Measurements from ENCODE around the gene CD44. TPM values are rescaled to one million over a fixed set of nuclear protein-coding genes. Genes with fewer than 3 reads are reported as not detected.

CD44 gene
- 385 and 395 TPM in 2 replicates for total RNA-seq

DNA sequence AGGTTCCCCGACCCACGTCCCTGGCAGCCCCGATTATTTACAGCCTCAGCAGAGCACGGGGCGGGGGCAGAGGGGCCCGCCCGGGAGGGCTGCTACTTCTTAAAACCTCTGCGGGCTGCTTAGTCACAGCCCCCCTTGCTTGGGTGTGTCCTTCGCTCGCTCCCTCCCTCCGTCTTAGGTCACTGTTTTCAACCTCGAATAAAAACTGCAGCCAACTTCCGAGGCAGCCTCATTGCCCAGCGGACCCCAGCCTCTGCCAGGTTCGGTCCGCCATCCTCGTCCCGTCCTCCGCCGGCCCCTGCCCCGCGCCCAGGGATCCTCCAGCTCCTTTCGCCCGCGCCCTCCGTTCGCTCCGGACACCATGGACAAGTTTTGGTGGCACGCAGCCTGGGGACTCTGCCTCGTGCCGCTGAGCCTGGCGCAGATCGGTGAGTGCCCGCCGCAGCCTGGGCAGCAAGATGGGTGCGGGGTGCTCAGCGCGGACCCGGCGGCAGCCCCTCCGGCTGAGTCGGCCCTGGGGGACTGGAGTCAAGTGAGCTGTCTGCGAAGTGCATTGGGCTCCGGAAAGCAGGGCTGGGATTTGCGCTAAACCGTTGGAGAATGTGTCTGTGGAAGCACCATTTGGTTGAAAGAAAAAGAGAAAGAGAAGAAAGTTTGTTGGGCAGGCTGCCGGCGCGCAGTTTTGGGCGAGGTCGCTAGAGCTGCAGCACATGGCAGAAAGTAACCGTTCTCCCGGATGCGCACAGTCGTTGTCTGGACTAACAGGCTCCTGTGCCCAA, at the start of gene CD44:
TSS of gene CD44 (plus strand) at position 229 of the 779 bp plus-strand sequence. CDS start at position 362, 133 bp downstream.

Other genes starting within 250 kb of the CD44 start
- gene APIP, start 222.8 kb upstream of the CD44 start, total RNA-seq = 18.0 and 27.1 TPM in 2 replicates
- gene PDHX, start 222.6 kb upstream of the CD44 start, total RNA-seq = 26.3 and 29.5 TPM in 2 replicates